Dermis microvascular lymphatic vessel endothelial cell (primary cell): Measurements from ENCODE around the gene TMEM179. TPM values are rescaled to one million over a fixed set of nuclear protein-coding genes. Genes with fewer than 3 reads are reported as not detected.

Experiments used
- DNase-seq, 2 donors: peaks; one replicate each; pipeline versions ENCODE4 v3.0.0 to v3.0.0-alpha.2; 2010; ENCODE audit warnings: low read depth in 2 of 2
- total RNA-seq: library from RNA; depleted of rRNA; stranded (reverse); fragments of >200 nt; gene quantifications from 2 replicates; pipeline ENCODE4 v1.2.1, GENCODE V29; 2014

The TMEM179 gene
- total RNA-seq, 1 donor from 2014 or later: 0.13 TPM

GRCh38 chr14:104599446-104599845, 5.1 kb downstream of the TMEM179 start:
- no peak for DNase-seq

- DNase-seq: no peak
These were observed 5.7 kb downstream of the TMEM179 start for GRCh38 chr14:104598910-104599273.

GRCh38 chr14:104598039-104598909, 6.3 kb downstream of the TMEM179 start:
- no peak for DNase-seq

GRCh38 chr14:104597576-104597975, 7.0 kb downstream of the TMEM179 start:
- DNase-seq: no peak

GRCh38 chr14:104596927-104597351, 7.6 kb downstream of the TMEM179 start:
- no peak for DNase-seq

- DNase-seq: no peak
These were observed 8.1 kb downstream of the TMEM179 start for GRCh38 chr14:104596451-104596918.

GRCh38 chr14:104595911-104596450, 8.6 kb downstream of the TMEM179 start:
- no peak for DNase-seq

GRCh38 chr14:104595116-104595675, 9.4 kb downstream of the TMEM179 start:
- no peak for DNase-seq

GRCh38 chr14:104594310-104595046, 10.1 kb downstream of the TMEM179 start:
- no peak for DNase-seq

GRCh38 chr14:104593710-104594136, 10.8 kb downstream of the TMEM179 start:
- no peak for DNase-seq

- no peak for DNase-seq
These were observed 11.3 kb downstream of the TMEM179 start for GRCh38 chr14:104593241-104593701.

- no peak for DNase-seq
These were observed 11.8 kb downstream of the TMEM179 start for GRCh38 chr14:104592785-104593184.

- DNase-seq: no peak
These were observed 12.3 kb downstream of the TMEM179 start for GRCh38 chr14:104592292-104592672.

- no peak for DNase-seq
These were observed 12.9 kb downstream of the TMEM179 start for GRCh38 chr14:104591506-104592291.

- no peak for DNase-seq
These were observed 13.5 kb downstream of the TMEM179 start for GRCh38 chr14:104591031-104591430.

GRCh38 chr14:104590240-104590965, 14.2 kb downstream of the TMEM179 start:
- DNase-seq: no peak

- no peak for DNase-seq
These were observed 15.0 kb downstream of the TMEM179 start for GRCh38 chr14:104589338-104590195.

GRCh38 chr14:104588066-104588857, 16.3 kb downstream of the TMEM179 start:
- DNase-seq: no peak

- DNase-seq: no peak
These were observed 16.9 kb downstream of the TMEM179 start for GRCh38 chr14:104587641-104588040.
